BJ (cell line): ENCODE results near the gene SSTR1. TPM values are rescaled to one million over a fixed set of nuclear protein-coding genes. Genes with fewer than 3 reads are reported as not detected.
A peak's percentile ranks its signal among the peaks of the same experiment; 100 is the strongest.
"Not testable (repeated sequence)": the region's sequence is repeated elsewhere in the genome, so short reads cannot be mapped to it uniquely, and the experiment has no call there.

ENCODE experiments used
- CTCF ChIA-PET: fragments of 350-600 bp; formaldehyde crosslinking; extraction: SDS; loops from one replicate; lab custom pipeline; 2021; ENCODE audit warnings: antibody characterized with exemption, inconsistent platforms; lab: Yijun Ruan, JAX
- POLR2A ChIA-PET: fragments of 300-600 bp; sonication (Branson Sonifier 250); formaldehyde crosslinking; extraction: SDS; loops from one replicate; lab custom pipeline; 2021; ENCODE audit warnings: antibody characterized with exemption; lab: Charles Lee
- DNase-seq: peaks from one replicate; pipeline ENCODE4 v3.0.0-alpha.2; 2011; ENCODE audit warnings: low read depth
- H3K27me3 ChIP-seq: 2 replicates; pipeline ENCODE4 v1.6.0; 2011; ENCODE audit warnings: low read length; ENCODE audit not compliant: control insufficient read depth, insufficient read depth
- H3K36me3 ChIP-seq: 2 replicates; pipeline ENCODE4 v1.5.1; 2011; ENCODE audit warnings: low read length; ENCODE audit not compliant: control insufficient read depth, insufficient read depth
- H3K4me3 ChIP-seq: 2 replicates; pipeline ENCODE4 v1.5.1; 2011; ENCODE audit warnings: low read depth, mild to moderate bottlenecking, control low read depth, low read length
- polyA plus RNA-seq: library from polyadenylated mRNA; depleted of rRNA; stranded (reverse); fragments of >200 nt; gene quantifications from 2 replicates; pipeline ENCODE4 v1.2.3, GENCODE V29; 2011
- TF ChIP-seq, protein P1 (sequence below): IDR thresholded peaks from 2 replicates; pipeline ENCODE4 v1.5.1; 2011; ENCODE audit warnings: low read depth, mild to moderate bottlenecking, control low read depth, inconsistent platforms, low read length, moderate library complexity; ENCODE audit not compliant: insufficient read depth

The SSTR1 gene
- polyA plus RNA-seq, 1 experiment, result 55.9 TPM

DNA sequence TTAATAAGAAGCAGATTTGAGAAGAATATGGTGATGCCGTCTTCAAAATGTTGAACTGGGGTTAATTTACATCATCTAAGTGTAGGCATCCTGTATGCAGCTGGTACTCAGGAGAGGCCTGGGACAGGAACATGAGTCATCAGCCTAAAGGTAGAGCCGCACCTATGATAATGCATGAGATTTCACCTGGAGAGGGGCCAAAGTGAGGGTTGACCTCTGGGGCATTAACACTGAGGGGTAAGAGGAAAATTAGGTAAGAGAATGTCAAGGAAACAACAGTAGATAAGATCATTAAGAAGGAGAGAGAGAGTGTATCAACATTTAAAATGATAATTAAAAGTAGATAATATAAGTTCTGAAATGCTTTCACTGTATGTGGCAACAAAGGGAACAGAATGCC is 20.2 kb upstream of the SSTR1 start:
- no peak overlapping the region for H3K4me3 ChIP-seq
- TF ChIP-seq, protein P1, sequence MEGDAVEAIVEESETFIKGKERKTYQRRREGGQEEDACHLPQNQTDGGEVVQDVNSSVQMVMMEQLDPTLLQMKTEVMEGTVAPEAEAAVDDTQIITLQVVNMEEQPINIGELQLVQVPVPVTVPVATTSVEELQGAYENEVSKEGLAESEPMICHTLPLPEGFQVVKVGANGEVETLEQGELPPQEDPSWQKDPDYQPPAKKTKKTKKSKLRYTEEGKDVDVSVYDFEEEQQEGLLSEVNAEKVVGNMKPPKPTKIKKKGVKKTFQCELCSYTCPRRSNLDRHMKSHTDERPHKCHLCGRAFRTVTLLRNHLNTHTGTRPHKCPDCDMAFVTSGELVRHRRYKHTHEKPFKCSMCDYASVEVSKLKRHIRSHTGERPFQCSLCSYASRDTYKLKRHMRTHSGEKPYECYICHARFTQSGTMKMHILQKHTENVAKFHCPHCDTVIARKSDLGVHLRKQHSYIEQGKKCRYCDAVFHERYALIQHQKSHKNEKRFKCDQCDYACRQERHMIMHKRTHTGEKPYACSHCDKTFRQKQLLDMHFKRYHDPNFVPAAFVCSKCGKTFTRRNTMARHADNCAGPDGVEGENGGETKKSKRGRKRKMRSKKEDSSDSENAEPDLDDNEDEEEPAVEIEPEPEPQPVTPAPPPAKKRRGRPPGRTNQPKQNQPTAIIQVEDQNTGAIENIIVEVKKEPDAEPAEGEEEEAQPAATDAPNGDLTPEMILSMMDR, result no peak
- no peak for DNase-seq
- ChIA-PET POLR2A (no interaction called here), CTCF (interaction anchor here (3.5 kb wide), 1 partner anchor 10 kb away, joined by 18 read pairs; no protein-coding TSS in a partner anchor)
- H3K27me3 ChIP-seq, result no peaks in the 10 kb centered on the region
- H3K36me3 ChIP-seq, result no peaks in the 10 kb centered on the region

DNA sequence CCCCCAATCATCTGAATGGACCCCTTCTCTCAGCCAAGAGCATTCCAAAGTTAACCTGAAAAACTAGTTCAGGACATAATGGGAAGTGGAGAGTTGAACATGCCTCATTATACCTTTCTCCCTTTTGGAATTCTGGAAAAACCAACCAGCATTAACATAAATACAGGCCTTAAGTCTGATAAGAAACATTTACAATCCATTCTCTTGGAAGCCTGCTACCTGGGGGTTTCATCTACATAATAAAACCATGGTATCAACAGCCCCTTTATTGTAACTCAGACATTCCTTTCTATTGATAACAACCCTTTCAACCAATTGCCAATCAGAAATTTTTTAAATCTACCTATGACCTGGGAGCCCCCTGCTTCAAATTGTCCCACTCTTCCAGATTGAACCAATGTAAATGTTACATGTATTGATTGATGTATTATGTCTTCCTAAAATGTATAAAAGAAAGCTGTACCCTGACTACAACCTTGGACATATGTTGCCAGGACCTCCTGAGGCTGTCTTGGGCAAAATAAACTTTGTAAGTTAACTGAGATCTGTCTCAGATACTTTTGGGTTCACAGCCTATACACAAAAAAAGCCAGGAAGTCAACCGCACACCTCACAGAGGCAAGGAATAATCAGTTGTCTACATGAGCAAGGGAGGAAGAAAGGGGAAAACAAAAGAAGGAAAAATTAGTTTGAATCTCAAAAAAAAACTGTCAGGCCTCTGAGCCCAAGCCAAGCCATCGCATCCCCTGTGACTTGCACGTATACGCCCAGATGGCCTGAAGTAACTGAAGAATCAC is 17.6 kb upstream of the SSTR1 start:
- H3K4me3 ChIP-seq, result no peak overlapping the region
- POLR2A ChIA-PET, result no interaction called here
- H3K27me3 ChIP-seq, result no peaks in the 10 kb centered on the region
- CTCF ChIA-PET, result interaction anchor here (0.8 to 1.1 kb wide), 3 partner anchors 8 to 286 kb away, joined by 3 read pairs; no protein-coding TSS in a partner anchor
- no peak for DNase-seq
- TF ChIP-seq, protein P1, result no peak
- no peaks in the 10 kb centered on the region for H3K36me3 ChIP-seq

DNA sequence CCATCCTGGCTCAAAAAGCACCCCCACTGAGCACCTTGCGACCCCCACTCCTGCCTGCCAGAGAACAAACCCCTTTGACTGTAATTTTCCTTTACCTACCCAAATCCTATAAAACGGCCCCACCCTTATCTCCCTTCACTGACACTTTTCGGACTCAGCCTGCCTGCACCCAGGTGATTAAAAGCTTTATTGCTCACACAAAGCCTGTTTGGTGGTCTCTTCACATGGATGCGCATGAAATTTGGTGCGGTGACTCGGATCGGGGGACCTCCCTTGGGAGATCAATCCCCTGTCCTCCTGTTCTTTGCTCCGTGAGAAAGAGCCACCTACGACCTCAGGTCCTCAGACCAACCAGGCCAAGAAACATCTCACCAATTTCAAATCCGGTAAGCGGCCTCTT is 16.9 kb upstream of the SSTR1 start:
- H3K36me3 ChIP-seq, H3K27me3 ChIP-seq, H3K4me3 ChIP-seq, CTCF ChIA-PET, POLR2A ChIA-PET, DNase-seq: not testable (repeated sequence)

DNA sequence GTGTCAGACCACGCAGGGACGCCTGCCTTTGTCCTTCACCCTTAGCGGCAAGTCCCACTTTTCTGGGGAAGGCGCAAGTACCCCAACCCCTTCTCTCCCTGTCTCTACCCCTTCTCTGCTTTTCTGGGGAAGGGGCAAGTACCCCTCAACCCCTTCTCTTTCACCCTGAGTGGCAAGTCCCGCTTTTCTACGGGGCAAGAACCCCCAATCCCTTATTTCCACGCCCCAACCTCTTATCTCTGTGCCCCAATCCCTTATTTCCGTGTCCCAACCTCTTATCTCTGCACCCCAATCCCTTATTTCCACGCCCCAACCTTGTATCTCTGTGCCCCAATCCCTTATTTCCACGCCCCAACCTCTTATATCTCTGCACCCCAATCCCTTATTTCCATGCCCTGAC is 16.2 kb upstream of the SSTR1 start:
- DNase-seq, POLR2A ChIA-PET: not testable (repeated sequence)

DNA sequence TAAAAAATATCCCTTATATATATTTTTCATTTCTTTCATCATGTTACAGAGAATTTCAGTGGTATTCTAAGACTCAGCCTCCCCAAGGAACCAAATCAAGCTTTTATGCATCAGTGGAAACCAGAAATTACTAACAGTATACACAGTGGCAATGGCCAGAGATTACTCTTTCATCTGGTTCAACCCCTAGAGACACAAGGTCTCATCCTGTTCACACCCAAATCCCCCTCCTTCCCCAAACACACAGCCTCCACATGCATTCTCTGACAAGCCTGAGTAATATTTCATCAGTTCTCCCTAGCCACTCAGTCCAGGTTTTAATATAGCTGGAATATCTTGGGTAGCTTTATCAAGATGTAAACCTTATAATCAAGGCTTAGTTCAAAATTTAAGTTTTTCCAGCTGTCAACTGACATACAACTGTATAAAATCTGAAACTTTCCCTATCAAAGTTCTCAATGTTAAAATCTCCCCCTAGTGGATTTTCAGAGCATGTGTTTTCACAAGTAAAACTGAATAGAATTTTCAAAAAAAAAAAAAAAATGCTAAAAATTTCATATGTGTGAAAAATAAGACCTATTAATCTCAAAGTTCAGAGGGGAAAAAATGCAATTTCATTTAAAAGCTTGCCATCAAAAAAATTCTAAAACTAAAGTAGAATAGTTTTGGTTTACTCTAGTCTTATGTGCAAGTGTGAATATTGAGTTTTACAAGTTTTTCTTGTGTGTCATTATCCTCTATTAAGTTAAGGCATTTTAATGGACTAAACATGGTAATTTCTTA is 10.5 kb upstream of the SSTR1 start:
- no peak overlapping the region for H3K4me3 ChIP-seq
- CTCF ChIA-PET, result interaction anchor here (0.6 to 4.3 kb wide), 18 partner anchors 8 to 818 kb away, joined by 3 to 18 read pairs (median 4); partner anchors contain the start of gene SSTR1
- TF ChIP-seq, protein P1, result peak; percentile 53
- no peaks in the 10 kb centered on the region for H3K27me3 ChIP-seq
- no peaks in the 10 kb centered on the region for H3K36me3 ChIP-seq
- DNase-seq, result no peak
- POLR2A ChIA-PET, result no interaction called here

More for the DNA sequence above, 16.2 kb upstream of the SSTR1 start:
- H3K27me3 ChIP-seq, H3K36me3 ChIP-seq, H3K4me3 ChIP-seq, CTCF ChIA-PET: not testable (repeated sequence)

DNA sequence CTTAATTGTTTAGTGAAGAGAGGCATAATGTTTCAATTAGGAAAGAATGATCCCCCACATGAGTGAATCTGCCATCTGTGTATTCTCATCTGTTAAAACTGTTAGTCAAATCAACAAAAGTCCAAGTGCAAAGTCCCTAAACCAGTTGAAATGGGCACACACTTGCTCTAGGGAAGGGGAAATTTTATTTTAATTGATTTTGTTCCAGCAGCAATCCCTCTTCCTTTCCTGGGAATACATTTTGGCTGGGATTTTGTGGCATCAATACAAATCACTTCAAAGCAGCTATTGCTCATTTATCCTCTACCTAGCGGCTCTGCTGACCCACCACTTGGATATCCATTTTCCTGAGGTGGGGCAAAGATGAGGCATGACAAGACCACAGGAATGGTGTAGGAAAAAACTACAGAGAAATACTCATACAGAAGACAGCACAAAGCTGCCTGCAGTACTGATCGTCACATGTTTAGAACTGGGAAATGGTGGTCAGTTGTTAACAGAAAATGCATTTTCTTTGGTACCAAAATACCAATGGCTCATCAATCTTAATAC is 9.8 kb upstream of the SSTR1 start:
- Histone ChIP-seq H3K36me3 (no peaks in the 10 kb centered on the region), H3K27me3 (no peaks in the 10 kb centered on the region), H3K4me3 (no peak overlapping the region)
- ChIA-PET POLR2A (no interaction called here), CTCF (interaction anchor here (0.6 to 4.3 kb wide), 14 partner anchors 8 to 295 kb away, joined by 3 to 18 read pairs (median 5); partner anchors contain the start of gene SSTR1)
- TF ChIP-seq, protein P1, result no peak
- DNase-seq, result peak; percentile 63
